ENCODE measurements around the gene GPR132. TPM values are rescaled to one million over a fixed set of nuclear protein-coding genes. Genes with fewer than 3 reads are reported as not detected.

Gene GPR132
- total and polyA plus RNA-seq, 2 of the 13 experiments (the other 11 are each of a cell fraction or from before 2014, with no cell fraction given): not detected

DNA sequence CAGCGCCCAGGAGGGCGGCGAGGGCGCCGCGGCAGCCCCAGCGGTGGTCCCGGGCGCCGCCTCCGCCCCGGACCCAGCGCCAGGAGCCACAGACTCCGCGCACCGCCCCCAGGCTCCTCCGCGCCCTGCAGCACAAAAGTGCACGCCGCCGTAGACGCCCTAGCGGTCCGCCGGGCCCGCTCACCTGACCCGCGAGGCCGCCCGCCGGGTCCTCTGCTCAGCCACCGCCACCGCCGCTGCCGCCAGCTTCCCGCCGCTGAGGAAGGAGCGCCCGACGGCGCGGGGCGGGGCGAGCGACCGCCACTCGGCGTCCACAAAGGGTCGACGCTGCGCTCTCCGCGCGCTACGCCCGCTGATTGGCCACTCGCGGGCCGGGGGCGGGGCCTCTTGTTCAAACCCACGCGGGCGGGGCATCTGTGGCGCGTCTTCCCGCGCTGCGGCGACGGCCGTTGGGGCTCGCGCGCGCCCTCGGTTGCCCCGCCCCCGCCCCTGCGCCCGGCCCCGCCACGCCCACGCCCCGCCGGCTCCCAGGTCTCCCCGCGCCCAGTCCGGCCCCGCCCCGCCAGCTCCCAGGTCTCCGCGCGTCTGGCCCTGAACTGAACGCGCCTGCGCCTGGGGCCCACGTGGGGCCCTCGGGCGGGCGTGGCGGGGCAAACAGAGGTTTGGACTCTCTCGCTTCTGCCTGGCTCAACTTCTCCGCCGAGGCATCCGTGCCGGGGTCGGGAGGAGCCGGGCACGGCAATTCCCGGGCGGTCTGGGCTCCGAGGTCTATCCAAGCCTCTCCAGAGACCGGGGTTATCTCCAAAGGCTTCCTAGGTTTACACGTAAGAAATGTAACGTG, 44.2 kb downstream of the GPR132 start, which contains the start of gene CDCA4 (continued):
- TF ChIP-seq ZNF407 (CRISPR knock-in tag; IDR thresholded peaks at IDR 0.05; ENCODE audit: not compliant biosample characterization): peak; percentile 36
- peak; percentile 75; the same call in 1 of the 2 replicates for TF ChIP-seq MYPOP (CRISPR knock-in tag; IDR thresholded peaks at IDR 0.05)
- no peak for TF ChIP-seq CEBPB (IDR thresholded peaks at IDR 0.05; ENCODE audit: borderline replicate concordance, low read depth, low read length)
- TF ChIP-seq U2AF1 (optimal IDR thresholded peaks at IDR 0.05; ENCODE audit: low read depth, low read length): peak; percentile 46
- peak; percentile 68 for TF ChIP-seq KLF6 (CRISPR knock-in tag; IDR thresholded peaks at IDR 0.05)
- TF ChIP-seq ZNF761 (CRISPR knock-in tag; conservative IDR thresholded peaks at IDR 0.05): no peak; the same call in 1 of the 2 replicates
- TF ChIP-seq NCOA5 (CRISPR knock-in tag; IDR thresholded peaks at IDR 0.05): no peak
- TF ChIP-seq ZBTB43 (CRISPR knock-in tag; conservative IDR thresholded peaks at IDR 0.05): no peak; the same call in 1 of the 2 replicates
- no peak for TF ChIP-seq SATB2 (CRISPR knock-in tag; IDR thresholded peaks at IDR 0.05)
- TF ChIP-seq PLRG1 (conservative IDR thresholded peaks at IDR 0.05): no peak
- no peak for TF ChIP-seq SOX6 (IDR thresholded peaks at IDR 0.05)
- TF ChIP-seq SOX6 (CRISPR knock-in tag; IDR thresholded peaks at IDR 0.05): no peak
- TF ChIP-seq ZNF264 (CRISPR knock-in tag; IDR thresholded peaks at IDR 0.05): no peak
- TF ChIP-seq ZIK1 (CRISPR knock-in tag; IDR thresholded peaks at IDR 0.05; ENCODE audit: borderline replicate concordance, low read depth): no peak
- TF ChIP-seq SETDB1 (CRISPR knock-in tag; IDR thresholded peaks at IDR 0.05; ENCODE audit: borderline replicate concordance): no peak
- TF ChIP-seq ZNF777 (CRISPR knock-in tag; IDR thresholded peaks at IDR 0.05): peak; percentile 87
- no peak for TF ChIP-seq ZNF530 (CRISPR knock-in tag; IDR thresholded peaks at IDR 0.05; ENCODE audit: low read depth)
- TF ChIP-seq IRF9 (CRISPR knock-in tag; IDR thresholded peaks at IDR 0.05; ENCODE audit: borderline replicate concordance): no peak

Measured in HepG2 (cell line).